Loucy (cell line): ENCODE measurements around the gene PAX2.

Source experiments
- CTCF ChIP-seq: fragments of 200-600 bp; sonication (generic); conservative IDR thresholded peaks from 2 replicates; pipeline ENCODE4 v1.5.1; 2014; ENCODE audit warnings: mild to moderate bottlenecking, antibody characterized with exemption, low read length
- EZH2phosphoT487 ChIP-seq: fragments of 200-600 bp; IDR thresholded peaks from 2 replicates; pipeline ENCODE4 v1.6.1; 2018; ENCODE audit warnings: antibody characterized with exemption, mild to moderate bottlenecking, moderate library complexity, borderline replicate concordance

GRCh38 chr10:100774876-100775275 is 29.5 kb downstream of the PAX2 start:
- TF ChIP-seq CTCF (no peak), EZH2phosphoT487 (no peak)
